DOHH2 (cell line): ENCODE results near the gene EIF1AD.

ENCODE experiments used
- H3F3A ChIP-seq: fragments of 200-600 bp; sonication (generic), shearing (Covaris generic); 2 replicates; pipeline ENCODE4 v1.6.0; 2016; ENCODE audit warnings: antibody characterized with exemption, mild to moderate bottlenecking; ENCODE audit not compliant: control insufficient read depth, insufficient read depth
- H3K27ac ChIP-seq: fragments of 200-600 bp; sonication (generic); 2 replicates; pipeline ENCODE4 v1.5.1; 2014; ENCODE audit warnings: low read depth, mild to moderate bottlenecking, low read length, moderate library complexity
- H3K27me3 ChIP-seq: fragments of 200-600 bp; sonication (generic); 2 replicates; pipeline ENCODE4 v1.6.1; 2014; ENCODE audit warnings: mild to moderate bottlenecking, low read length, mixed read lengths; ENCODE audit not compliant: control insufficient read depth
- H3K36me3 ChIP-seq: fragments of 200-600 bp; sonication (generic); 2 replicates; pipeline ENCODE4 v1.6.1; 2014; ENCODE audit warnings: mild to moderate bottlenecking, low read length, moderate library complexity, mixed read lengths; ENCODE audit not compliant: control insufficient read depth
- H3K4me1 ChIP-seq: fragments of 200-600 bp; sonication (generic); 2 replicates; pipeline ENCODE4 v1.6.1; 2014; ENCODE audit warnings: mild to moderate bottlenecking, low read length, mixed read lengths; ENCODE audit not compliant: control insufficient read depth
- H3K4me2 ChIP-seq: fragments of 200-600 bp; sonication (generic); 2 replicates; pipeline ENCODE4 v1.6.0; 2014; ENCODE audit warnings: mild to moderate bottlenecking, low read length, moderate library complexity
- H3K4me3 ChIP-seq: fragments of 200-600 bp; sonication (generic); 2 replicates; pipeline ENCODE4 v1.5.1; 2014; ENCODE audit warnings: mild to moderate bottlenecking, low read length, mixed read lengths
- H3K79me2 ChIP-seq: fragments of 200-600 bp; sonication (generic); 2 replicates; pipeline ENCODE4 v1.6.1; 2014; ENCODE audit warnings: mild to moderate bottlenecking, low read length, mixed read lengths; ENCODE audit not compliant: control insufficient read depth
- H3K9me2 ChIP-seq: fragments of 200-600 bp; sonication (generic); replicated peaks from 2 replicates; pipeline ENCODE4 v1.6.1; 2014; ENCODE audit warnings: mild to moderate bottlenecking, low read length, mixed read lengths; ENCODE audit not compliant: control insufficient read depth
- H3K9me3 ChIP-seq: fragments of 200-600 bp; sonication (generic); 2 replicates; pipeline ENCODE4 v1.6.1; 2014; ENCODE audit warnings: antibody characterized with exemption, low read length, mixed read lengths; ENCODE audit not compliant: control insufficient read depth, insufficient read depth
- H4K20me1 ChIP-seq: fragments of 200-600 bp; sonication (generic); 2 replicates; pipeline ENCODE4 v1.6.0; 2014; ENCODE audit warnings: low read depth, mild to moderate bottlenecking, antibody characterized with exemption, low read length, moderate library complexity; ENCODE audit not compliant: control insufficient read depth, insufficient read depth
- EZH2phosphoT487 ChIP-seq: fragments of 200-600 bp; sonication (generic); IDR thresholded peaks from 2 replicates; pipeline ENCODE4 v1.6.1; 2017; ENCODE audit warnings: borderline replicate concordance, mild to moderate bottlenecking, antibody characterized with exemption, low read length, moderate library complexity, mixed read lengths
- TF ChIP-seq, protein P1 (sequence below): fragments of 200-600 bp; sonication (generic); IDR thresholded peaks from one replicate; pipeline ENCODE4 v1.5.1; 2014; ENCODE audit warnings: antibody characterized with exemption, mild to moderate bottlenecking, low read depth, low read length; ENCODE audit not compliant: poor library complexity, severe bottlenecking

Gene EIF1AD

DNA sequence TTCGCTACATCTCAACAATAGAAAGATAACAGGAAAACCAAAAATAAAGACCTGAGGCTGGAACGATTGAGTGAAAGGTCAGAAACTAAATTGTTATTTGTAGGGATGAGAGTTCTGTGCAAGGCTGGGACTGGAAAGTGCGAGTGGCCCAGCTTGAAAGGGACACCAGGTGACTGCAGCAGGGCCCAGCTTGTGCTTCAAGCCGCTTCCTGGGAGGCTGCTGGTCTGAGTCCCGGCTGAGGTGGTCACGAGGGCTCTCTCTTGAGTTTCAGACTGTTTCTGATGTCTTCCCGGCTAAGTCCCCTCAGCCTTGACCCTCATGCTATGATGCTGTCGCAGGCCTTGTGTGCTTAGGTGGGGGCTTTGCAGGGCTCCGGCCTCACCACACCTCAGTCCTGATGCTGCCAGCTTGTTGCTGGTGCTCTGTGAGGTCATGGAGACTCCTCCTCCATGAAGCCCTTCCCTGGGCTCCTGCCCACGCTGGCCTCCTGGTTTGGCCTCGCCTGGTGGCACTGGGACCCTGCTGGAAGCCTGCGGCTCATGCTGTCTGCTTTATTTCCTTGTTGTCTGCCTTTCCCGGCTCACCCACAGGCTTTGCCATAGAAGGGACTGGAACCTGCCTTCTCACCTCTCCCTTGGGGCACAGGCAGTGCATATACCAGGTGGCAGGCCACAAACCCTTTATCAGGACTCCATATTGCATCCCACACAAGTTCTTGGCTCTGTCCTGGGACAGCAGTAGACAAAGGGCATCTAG lies 4.4 kb upstream of the EIF1AD start:
- H3K4me1 ChIP-seq = peaks cover 6% of the 10 kb centered on the region
- H3F3A ChIP-seq = peaks cover 15% of the 10 kb centered on the region
- no peak for TF ChIP-seq EZH2phosphoT487
- TF ChIP-seq, protein P1, sequence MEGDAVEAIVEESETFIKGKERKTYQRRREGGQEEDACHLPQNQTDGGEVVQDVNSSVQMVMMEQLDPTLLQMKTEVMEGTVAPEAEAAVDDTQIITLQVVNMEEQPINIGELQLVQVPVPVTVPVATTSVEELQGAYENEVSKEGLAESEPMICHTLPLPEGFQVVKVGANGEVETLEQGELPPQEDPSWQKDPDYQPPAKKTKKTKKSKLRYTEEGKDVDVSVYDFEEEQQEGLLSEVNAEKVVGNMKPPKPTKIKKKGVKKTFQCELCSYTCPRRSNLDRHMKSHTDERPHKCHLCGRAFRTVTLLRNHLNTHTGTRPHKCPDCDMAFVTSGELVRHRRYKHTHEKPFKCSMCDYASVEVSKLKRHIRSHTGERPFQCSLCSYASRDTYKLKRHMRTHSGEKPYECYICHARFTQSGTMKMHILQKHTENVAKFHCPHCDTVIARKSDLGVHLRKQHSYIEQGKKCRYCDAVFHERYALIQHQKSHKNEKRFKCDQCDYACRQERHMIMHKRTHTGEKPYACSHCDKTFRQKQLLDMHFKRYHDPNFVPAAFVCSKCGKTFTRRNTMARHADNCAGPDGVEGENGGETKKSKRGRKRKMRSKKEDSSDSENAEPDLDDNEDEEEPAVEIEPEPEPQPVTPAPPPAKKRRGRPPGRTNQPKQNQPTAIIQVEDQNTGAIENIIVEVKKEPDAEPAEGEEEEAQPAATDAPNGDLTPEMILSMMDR = no peak
- no peaks in the 10 kb centered on the region for H3K27me3 ChIP-seq
- peaks cover 26% of the 10 kb centered on the region for H3K79me2 ChIP-seq
- H3K9me2 ChIP-seq = no peaks in the 10 kb centered on the region
- H3K27ac ChIP-seq = no peak overlapping the region
- no peak overlapping the region for H3K4me2 ChIP-seq
- H3K9me3 ChIP-seq = no peaks in the 10 kb centered on the region
- peaks cover 5% of the 10 kb centered on the region; the same call in 1 of the 2 replicates for H4K20me1 ChIP-seq
- H3K36me3 ChIP-seq = peaks cover 36% of the 10 kb centered on the region
- no peak overlapping the region for H3K4me3 ChIP-seq

DNA sequence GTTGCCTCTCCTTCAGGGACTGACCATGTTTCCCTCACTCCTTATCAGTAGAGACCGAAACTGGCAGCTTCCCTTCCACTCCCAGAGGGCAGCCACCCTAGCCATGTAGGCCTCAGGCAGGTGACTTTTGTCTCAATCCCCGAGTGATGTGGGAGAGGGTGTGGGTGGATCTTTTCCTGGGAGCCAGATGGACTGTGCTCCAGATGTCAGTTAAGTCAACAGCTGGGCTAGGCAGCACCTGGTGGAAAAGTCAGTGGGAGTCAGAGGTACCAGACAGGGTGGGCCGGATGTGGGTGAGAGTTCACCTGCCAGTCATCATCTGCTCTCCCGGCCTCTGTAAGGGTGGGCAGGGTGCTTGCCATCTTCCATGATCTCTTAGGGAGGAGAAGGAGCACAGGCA lies 2.2 kb upstream of the EIF1AD start:
- H3K9me3 ChIP-seq = no peaks in the 10 kb centered on the region
- H3K9me2 ChIP-seq = no peaks in the 10 kb centered on the region
- no peaks in the 10 kb centered on the region for H3K27me3 ChIP-seq
- H4K20me1 ChIP-seq = peaks cover 8% of the 10 kb centered on the region; the same call in 1 of the 2 replicates
- H3K79me2 ChIP-seq = peaks cover 46% of the 10 kb centered on the region
- H3K4me3 ChIP-seq = no peak overlapping the region
- H3K4me1 ChIP-seq = peaks cover 14% of the 10 kb centered on the region
- no peak for TF ChIP-seq EZH2phosphoT487
- TF ChIP-seq, protein P1 = no peak
- H3K36me3 ChIP-seq = peaks cover 49% of the 10 kb centered on the region
- H3F3A ChIP-seq = peaks cover 15% of the 10 kb centered on the region
- no peak overlapping the region for H3K4me2 ChIP-seq
- no peak overlapping the region for H3K27ac ChIP-seq

DNA sequence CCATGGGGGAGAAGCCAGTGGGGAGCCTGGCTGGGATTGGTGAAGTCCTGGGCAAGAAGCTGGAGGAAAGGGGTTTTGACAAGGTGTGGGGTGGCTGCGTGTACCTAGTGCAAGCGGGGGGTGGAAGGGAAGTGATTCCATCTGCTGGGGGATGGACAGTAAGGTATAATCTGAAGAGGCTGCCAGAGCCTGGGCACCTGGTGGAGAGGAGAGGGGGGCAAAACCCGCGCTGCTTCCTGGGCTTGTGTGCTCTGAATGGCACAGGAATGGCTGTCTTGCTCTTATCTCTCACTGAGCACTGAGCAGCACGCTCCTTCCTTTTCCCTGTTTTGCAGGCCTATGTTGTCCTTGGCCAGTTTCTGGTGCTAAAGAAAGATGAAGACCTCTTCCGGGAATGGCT lies 1.3 kb upstream of the EIF1AD start:
- Histone ChIP-seq H4K20me1 (peaks cover 14% of the 10 kb centered on the region; the same call in 1 of the 2 replicates), H3K79me2 (peaks cover 55% of the 10 kb centered on the region), H3K4me1 (peaks cover 14% of the 10 kb centered on the region), H3K4me3 (peak overlapping the region; percentile 99), H3K27ac (peak overlapping the region; percentile 91), H3K36me3 (peaks cover 58% of the 10 kb centered on the region), H3F3A (peaks cover 15% of the 10 kb centered on the region), H3K4me2 (peak overlapping the region; percentile 86), H3K27me3 (no peaks in the 10 kb centered on the region), H3K9me3 (no peaks in the 10 kb centered on the region), H3K9me2 (no peaks in the 10 kb centered on the region)
- no peak for TF ChIP-seq EZH2phosphoT487
- TF ChIP-seq, protein P1 = no peak
